NOMO-1 treated with DMSO at 0.1 percent for 48 hours (cell line): ENCODE results near the gene TECR.
"Not testable (repeated sequence)": the region's sequence is repeated elsewhere in the genome, so short reads cannot be mapped to it uniquely, and the experiment has no call there.

Experiments used
- DNase-seq: peaks from one replicate; lab custom pipeline; 2025; ENCODE audit not compliant: unreplicated experiment; lab: John Stamatoyannopoulos, UW

The TECR gene

GRCh38 chr19:14559916-14560775 lies 30.8 kb downstream of the TECR start:
- no peak for DNase-seq

GRCh38 chr19:14560776-14561108 lies 31.3 kb downstream of the TECR start:
- DNase-seq, result no peak

GRCh38 chr19:14561249-14561648 lies 31.9 kb downstream of the TECR start:
- no peak for DNase-seq

GRCh38 chr19:14561847-14562351 lies 32.5 kb downstream of the TECR start:
- no peak for DNase-seq

- no peak for DNase-seq
Observed at GRCh38 chr19:14562660-14563589, 33.5 kb downstream of the TECR start.

- DNase-seq, result no peak
Observed at GRCh38 chr19:14563590-14563926, 34.2 kb downstream of the TECR start.

- DNase-seq, result no peak
Observed at GRCh38 chr19:14563989-14564651, 34.7 kb downstream of the TECR start.

GRCh38 chr19:14564652-14565297 lies 35.4 kb downstream of the TECR start:
- DNase-seq, result not testable (repeated sequence)

- no peak for DNase-seq
Observed at GRCh38 chr19:14565298-14565679, 35.9 kb downstream of the TECR start.

- no peak for DNase-seq
Observed at GRCh38 chr19:14565765-14566711, 36.6 kb downstream of the TECR start.

GRCh38 chr19:14566712-14567077 lies 37.3 kb downstream of the TECR start:
- no peak for DNase-seq

- no peak for DNase-seq
Observed at GRCh38 chr19:14567079-14567478, 37.7 kb downstream of the TECR start.

- DNase-seq, result no peak
Observed at GRCh38 chr19:14570864-14571527, 41.6 kb downstream of the TECR start.

- peak; percentile 92 for DNase-seq
Observed at GRCh38 chr19:14571695-14572490, 42.5 kb downstream of the TECR start, which contains the start of gene NDUFB7. TSS of gene NDUFB7 (minus strand) at chr19:14572066. CDS start at chr19:14572000, 66 bp downstream.

GRCh38 chr19:14575428-14575980 lies 46.1 kb downstream of the TECR start:
- no peak for DNase-seq

GRCh38 chr19:14576363-14576762 lies 47.0 kb downstream of the TECR start:
- no peak for DNase-seq

- DNase-seq, result no peak
Observed at GRCh38 chr19:14577264-14577663, 47.9 kb downstream of the TECR start.

GRCh38 chr19:14577885-14578427 lies 48.6 kb downstream of the TECR start:
- DNase-seq, result no peak
